DMS53 treated with DMSO at 0.1 percent for 48 hours (cell line): ENCODE measurements around the gene B3GALT6.

Source experiments
- DNase-seq: peaks from one replicate; lab custom pipeline; 2025; ENCODE audit not compliant: unreplicated experiment; lab: John Stamatoyannopoulos, UW

The B3GALT6 gene

GRCh38 chr1:1281533-1282321 is 49.7 kb downstream of the B3GALT6 start:
- DNase-seq: peak; percentile 58

DNA sequence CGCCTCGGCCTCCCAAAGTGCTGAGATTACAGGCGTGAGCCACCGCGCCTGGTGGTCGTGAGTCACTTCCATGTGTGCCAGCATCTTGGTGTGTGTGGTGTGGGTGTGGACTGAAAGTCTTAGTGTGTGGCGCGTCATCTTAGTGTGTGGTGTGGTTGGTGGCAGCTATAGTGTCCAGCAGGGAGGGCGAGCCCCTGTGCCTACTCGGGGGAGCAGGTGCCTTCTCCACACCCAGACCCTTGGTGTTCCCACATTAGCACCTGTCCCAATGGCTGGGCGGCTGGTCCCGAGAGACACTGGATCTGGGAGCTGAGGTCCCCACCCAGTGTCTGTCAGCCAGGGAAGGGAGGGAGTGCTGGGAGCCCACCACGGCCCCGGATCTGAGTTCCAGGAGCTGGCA is 51.0 kb downstream of the B3GALT6 start:
- no peak for DNase-seq

DNA sequence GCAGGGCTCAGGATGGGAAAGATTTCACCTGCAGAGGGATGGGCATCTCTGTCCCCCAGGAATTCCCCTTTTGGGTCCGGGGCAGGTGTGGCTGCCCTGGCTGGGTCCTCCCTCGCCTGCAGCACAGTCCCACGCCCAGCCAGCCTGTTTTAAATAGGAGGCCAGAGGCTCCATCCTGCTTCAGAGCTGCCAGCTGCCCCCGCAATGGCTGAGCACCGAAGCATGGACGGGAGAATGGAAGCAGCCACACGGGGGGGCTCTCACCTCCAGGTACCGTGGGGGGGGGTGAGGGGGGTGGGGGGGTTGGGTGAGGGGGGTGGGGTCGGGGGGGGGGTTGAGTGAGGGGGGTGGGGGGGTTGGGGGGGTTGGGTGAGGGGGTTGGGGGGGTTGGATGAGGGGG is 51.8 kb downstream of the B3GALT6 start:
- no peak for DNase-seq
